ENCODE measurements around the gene COL4A4. TPM values are rescaled to one million over a fixed set of nuclear protein-coding genes. Genes with fewer than 3 reads are reported as not detected.
"Not testable (repeated sequence)": the region's sequence is repeated elsewhere in the genome, so short reads cannot be mapped to it uniquely, and the experiment has no call there.

Gene COL4A4
- polyA plus RNA-seq, 2 donors, result 0.10 to 0.16 TPM

- no peaks in the 10 kb centered on the region for H3K36me3 ChIP-seq (ENCODE audit: control insufficient read depth in 2 of 2, insufficient read depth in 2 of 2, low read length in 1 of 2)
- no peak overlapping the region for H3K4me3 ChIP-seq (ENCODE audit: low read depth in 1 of 2, low read length in 2 of 2)
- H3K27ac ChIP-seq (ENCODE audit: low read depth in 2 of 2, low read length in 1 of 2), result no peak overlapping the region
- H3K27me3 ChIP-seq (ENCODE audit: control insufficient read depth in 1 of 2, insufficient read depth in 2 of 2, low read length in 2 of 2), result no peaks in the 10 kb centered on the region
- H3K4me1 ChIP-seq (ENCODE audit: control insufficient read depth in 2 of 2, insufficient read depth in 2 of 2, low read length in 1 of 2), result no peaks in the 10 kb centered on the region
- no peaks in the 10 kb centered on the region for H3K9me3 ChIP-seq (ENCODE audit: control insufficient read depth in 2 of 2, insufficient read depth in 1 of 2, low read depth in 1 of 2, low read length in 1 of 2)
- WGBS, 2 donors, result 48 to 50% methylated on average over 6 of the region's 6 CpGs
Observed at GRCh38 chr2:227188292-227188691, 24.3 kb upstream of the COL4A4 start.

GRCh38 chr2:227186751-227187150 is 22.7 kb upstream of the COL4A4 start:
- Histone ChIP-seq H3K27me3 (ENCODE audit: control insufficient read depth in 1 of 2, insufficient read depth in 2 of 2, low read length in 2 of 2) (no peaks in the 10 kb centered on the region), H3K4me1 (ENCODE audit: control insufficient read depth in 2 of 2, insufficient read depth in 2 of 2, low read length in 1 of 2) (no peaks in the 10 kb centered on the region), H3K36me3 (ENCODE audit: control insufficient read depth in 2 of 2, insufficient read depth in 2 of 2, low read length in 1 of 2) (no peaks in the 10 kb centered on the region), H3K27ac (ENCODE audit: low read depth in 2 of 2, low read length in 1 of 2) (no peak overlapping the region), H3K9me3 (ENCODE audit: control insufficient read depth in 2 of 2, insufficient read depth in 1 of 2, low read depth in 1 of 2, low read length in 1 of 2) (no peaks in the 10 kb centered on the region), H3K4me3 (ENCODE audit: low read depth in 1 of 2, low read length in 2 of 2) (no peak overlapping the region)
- WGBS, 2 donors, result 32 to 54% methylated on average over 1 of the region's 1 CpG

- Histone ChIP-seq H3K36me3 (ENCODE audit: control insufficient read depth in 2 of 2, insufficient read depth in 2 of 2, low read length in 1 of 2) (no peaks in the 10 kb centered on the region), H3K27ac (ENCODE audit: low read depth in 2 of 2, low read length in 1 of 2) (no peak overlapping the region), H3K4me1 (ENCODE audit: control insufficient read depth in 2 of 2, insufficient read depth in 2 of 2, low read length in 1 of 2) (no peaks in the 10 kb centered on the region), H3K4me3 (ENCODE audit: low read depth in 1 of 2, low read length in 2 of 2) (no peak overlapping the region), H3K27me3 (ENCODE audit: control insufficient read depth in 1 of 2, insufficient read depth in 2 of 2, low read length in 2 of 2) (no peaks in the 10 kb centered on the region), H3K9me3 (ENCODE audit: control insufficient read depth in 2 of 2, insufficient read depth in 1 of 2, low read depth in 1 of 2, low read length in 1 of 2) (no peaks in the 10 kb centered on the region)
- 80 to 85% methylated on average over 6 of the region's 6 CpGs for WGBS, 2 donors
Observed at GRCh38 chr2:227185615-227186232, 21.7 kb upstream of the COL4A4 start.

GRCh38 chr2:227183657-227184367 is 19.8 kb upstream of the COL4A4 start:
- H3K4me3 ChIP-seq (ENCODE audit: low read depth in 1 of 2, low read length in 2 of 2), result no peak overlapping the region
- no peaks in the 10 kb centered on the region for H3K27me3 ChIP-seq (ENCODE audit: control insufficient read depth in 1 of 2, insufficient read depth in 2 of 2, low read length in 2 of 2)
- no peaks in the 10 kb centered on the region for H3K9me3 ChIP-seq (ENCODE audit: control insufficient read depth in 2 of 2, insufficient read depth in 1 of 2, low read depth in 1 of 2, low read length in 1 of 2)
- WGBS, 2 donors, result 74 to 85% methylated on average over 2 of the region's 2 CpGs
- no peak overlapping the region for H3K27ac ChIP-seq (ENCODE audit: low read depth in 2 of 2, low read length in 1 of 2)
- H3K36me3 ChIP-seq (ENCODE audit: control insufficient read depth in 2 of 2, insufficient read depth in 2 of 2, low read length in 1 of 2), result no peaks in the 10 kb centered on the region
- H3K4me1 ChIP-seq (ENCODE audit: control insufficient read depth in 2 of 2, insufficient read depth in 2 of 2, low read length in 1 of 2), result no peaks in the 10 kb centered on the region

- Histone ChIP-seq H3K27ac (ENCODE audit: low read depth in 2 of 2, low read length in 1 of 2) (no peak overlapping the region), H3K27me3 (ENCODE audit: control insufficient read depth in 1 of 2, insufficient read depth in 2 of 2, low read length in 2 of 2) (no peaks in the 10 kb centered on the region), H3K36me3 (ENCODE audit: control insufficient read depth in 2 of 2, insufficient read depth in 2 of 2, low read length in 1 of 2) (no peaks in the 10 kb centered on the region), H3K4me1 (ENCODE audit: control insufficient read depth in 2 of 2, insufficient read depth in 2 of 2, low read length in 1 of 2) (no peaks in the 10 kb centered on the region), H3K9me3 (ENCODE audit: control insufficient read depth in 2 of 2, insufficient read depth in 1 of 2, low read depth in 1 of 2, low read length in 1 of 2) (no peaks in the 10 kb centered on the region), H3K4me3 (ENCODE audit: low read depth in 1 of 2, low read length in 2 of 2) (no peak overlapping the region)
Observed at GRCh38 chr2:227182765-227183164, 18.8 kb upstream of the COL4A4 start.

GRCh38 chr2:227180770-227181169 is 16.8 kb upstream of the COL4A4 start:
- WGBS, 2 donors, result 47 to 59% methylated on average over 3 of the region's 3 CpGs

GRCh38 chr2:227179988-227180685 is 16.1 kb upstream of the COL4A4 start:
- H3K9me3 ChIP-seq (ENCODE audit: control insufficient read depth in 2 of 2, insufficient read depth in 1 of 2, low read depth in 1 of 2, low read length in 1 of 2), result no peaks in the 10 kb centered on the region
- no peaks in the 10 kb centered on the region for H3K36me3 ChIP-seq (ENCODE audit: control insufficient read depth in 2 of 2, insufficient read depth in 2 of 2, low read length in 1 of 2)
- H3K4me1 ChIP-seq (ENCODE audit: control insufficient read depth in 2 of 2, insufficient read depth in 2 of 2, low read length in 1 of 2), result no peaks in the 10 kb centered on the region
- WGBS, 2 donors, result 59 to 65% methylated on average over 11 of the region's 11 CpGs
- H3K27ac ChIP-seq (ENCODE audit: low read depth in 2 of 2, low read length in 1 of 2), result no peak overlapping the region
- H3K4me3 ChIP-seq (ENCODE audit: low read depth in 1 of 2, low read length in 2 of 2), result no peak overlapping the region
- H3K27me3 ChIP-seq (ENCODE audit: control insufficient read depth in 1 of 2, insufficient read depth in 2 of 2, low read length in 2 of 2), result no peaks in the 10 kb centered on the region

More at GRCh38 chr2:227180770-227181169, 16.8 kb upstream of the COL4A4 start:
- Histone ChIP-seq H3K36me3 (ENCODE audit: control insufficient read depth in 2 of 2, insufficient read depth in 2 of 2, low read length in 1 of 2) (no peaks in the 10 kb centered on the region), H3K27me3 (ENCODE audit: control insufficient read depth in 1 of 2, insufficient read depth in 2 of 2, low read length in 2 of 2) (no peaks in the 10 kb centered on the region), H3K4me1 (ENCODE audit: control insufficient read depth in 2 of 2, insufficient read depth in 2 of 2, low read length in 1 of 2) (no peaks in the 10 kb centered on the region), H3K4me3 (ENCODE audit: low read depth in 1 of 2, low read length in 2 of 2) (no peak overlapping the region), H3K27ac (ENCODE audit: low read depth in 2 of 2, low read length in 1 of 2) (no peak overlapping the region), H3K9me3 (ENCODE audit: control insufficient read depth in 2 of 2, insufficient read depth in 1 of 2, low read depth in 1 of 2, low read length in 1 of 2) (no peaks in the 10 kb centered on the region)

GRCh38 chr2:227177592-227178336 is 13.8 kb upstream of the COL4A4 start:
- no peaks in the 10 kb centered on the region for H3K36me3 ChIP-seq (ENCODE audit: control insufficient read depth in 2 of 2, insufficient read depth in 2 of 2, low read length in 1 of 2)
- H3K9me3 ChIP-seq (ENCODE audit: control insufficient read depth in 2 of 2, insufficient read depth in 1 of 2, low read depth in 1 of 2, low read length in 1 of 2), result no peaks in the 10 kb centered on the region
- H3K27me3 ChIP-seq (ENCODE audit: control insufficient read depth in 1 of 2, insufficient read depth in 2 of 2, low read length in 2 of 2), result no peaks in the 10 kb centered on the region
- H3K27ac ChIP-seq (ENCODE audit: low read depth in 2 of 2, low read length in 1 of 2), result no peak overlapping the region
- H3K4me3 ChIP-seq (ENCODE audit: low read depth in 1 of 2, low read length in 2 of 2), result no peak overlapping the region
- no peaks in the 10 kb centered on the region for H3K4me1 ChIP-seq (ENCODE audit: control insufficient read depth in 2 of 2, insufficient read depth in 2 of 2, low read length in 1 of 2)
- WGBS, 2 donors, result 89 to 95% methylated on average over 12 of the region's 12 CpGs

- not testable (repeated sequence) for H3K27ac ChIP-seq (ENCODE audit: low read depth in 2 of 2, low read length in 1 of 2); H3K4me1 ChIP-seq (ENCODE audit: control insufficient read depth in 2 of 2, insufficient read depth in 2 of 2, low read length in 1 of 2); H3K4me3 ChIP-seq (ENCODE audit: low read depth in 1 of 2, low read length in 2 of 2); H3K9me3 ChIP-seq (ENCODE audit: control insufficient read depth in 2 of 2, insufficient read depth in 1 of 2, low read depth in 1 of 2, low read length in 1 of 2); H3K27me3 ChIP-seq (ENCODE audit: control insufficient read depth in 1 of 2, insufficient read depth in 2 of 2, low read length in 2 of 2); H3K36me3 ChIP-seq (ENCODE audit: control insufficient read depth in 2 of 2, insufficient read depth in 2 of 2, low read length in 1 of 2)
- 91 to 92% methylated on average over 11 of the region's 11 CpGs for WGBS, 2 donors
Observed at GRCh38 chr2:227171779-227172178, 7.8 kb upstream of the COL4A4 start.
